Mammary epithelial cell (primary cell): ENCODE results near the gene MICAL2.

Experiments
- CTCF ChIP-seq, 2 donors: IDR thresholded peaks in 1 of 2; conservative IDR thresholded peaks in 1 of 2; 2 replicates each; pipeline ENCODE4 v1.5.1; 2011 to 2012; ENCODE audit warnings: inconsistent platforms in 2 of 2, low read length in 2 of 2, mild to moderate bottlenecking in 2 of 2, control low read depth in 1 of 2, low read depth in 1 of 2; ENCODE audit not compliant: insufficient read depth in 1 of 2; ENCODE audit errors: extremely low read depth in 1 of 2
- EZH2 ChIP-seq: IDR thresholded peaks from 2 replicates; pipeline ENCODE4 v1.6.1; 2012; ENCODE audit warnings: low read length, inconsistent platforms, borderline replicate concordance

- TF ChIP-seq CTCF (conservative IDR thresholded peaks at IDR 0.05 in 1 of 2, IDR thresholded peaks at IDR 0.05 in 1 of 2; ENCODE audit: extremely low read depth in 1 of 2, insufficient read depth in 1 of 2, low read depth in 1 of 2, low read length in 2 of 2) = no peak
- no peak for TF ChIP-seq EZH2
Observed at GRCh38 chr11:12238420-12238819, 128.0 kb downstream of the MICAL2 start.
